Gastroesophageal sphincter (tissue), 3 donors: ENCODE measurements around the gene LIN52.

Experiments
- EP300 ChIP-seq: sonication (generic); formaldehyde crosslinking; IDR thresholded peaks from one replicate; pipeline ENCODE4 v1.6.1; 2017; ENCODE audit warnings: antibody characterized with exemption, mild to moderate bottlenecking
- POLR2A ChIP-seq, 2 donors: fragments of 450-650 bp; IDR thresholded peaks; one replicate each; pipeline ENCODE4 v1.6.1; 2017; ENCODE audit warnings: antibody characterized with exemption in 2 of 2, mild to moderate bottlenecking in 2 of 2, moderate library complexity in 1 of 2
- TF ChIP-seq, protein P1 (sequence below), 4 experiments: fragments of 200-600 bp in 2 of 4; fragments of 450-650 bp in 2 of 4; sonication (generic) in 1 of 4; IDR thresholded peaks; one replicate each; pipeline ENCODE4 v1.5.1; 2017 to 2019; ENCODE audit warnings: antibody characterized with exemption in 4 of 4, mild to moderate bottlenecking in 2 of 4, moderate library complexity in 2 of 4

DNA sequence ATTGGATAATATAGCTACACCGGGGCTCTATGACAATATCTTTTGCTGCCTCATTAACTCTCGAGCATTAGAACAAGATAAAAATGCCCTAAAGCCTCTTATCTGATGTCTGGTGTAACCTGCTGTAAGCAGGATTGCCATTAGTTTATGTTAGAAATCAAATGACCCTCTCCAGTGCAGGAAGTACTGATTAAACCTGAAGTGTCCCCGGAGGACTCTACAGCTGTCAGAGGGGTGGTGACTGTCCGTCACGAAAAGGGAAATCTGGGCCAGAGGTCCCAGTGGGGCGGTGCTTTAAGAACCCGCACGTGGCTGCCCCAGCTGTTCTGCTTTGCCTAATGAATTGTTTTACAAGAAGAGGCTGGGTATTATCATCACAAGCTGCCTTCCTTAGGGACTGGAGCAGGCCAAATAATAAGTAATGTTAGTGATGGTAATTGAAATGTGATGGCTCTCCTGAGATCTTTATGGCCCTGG, 55.7 kb downstream of the LIN52 start:
- TF ChIP-seq, protein P1, sequence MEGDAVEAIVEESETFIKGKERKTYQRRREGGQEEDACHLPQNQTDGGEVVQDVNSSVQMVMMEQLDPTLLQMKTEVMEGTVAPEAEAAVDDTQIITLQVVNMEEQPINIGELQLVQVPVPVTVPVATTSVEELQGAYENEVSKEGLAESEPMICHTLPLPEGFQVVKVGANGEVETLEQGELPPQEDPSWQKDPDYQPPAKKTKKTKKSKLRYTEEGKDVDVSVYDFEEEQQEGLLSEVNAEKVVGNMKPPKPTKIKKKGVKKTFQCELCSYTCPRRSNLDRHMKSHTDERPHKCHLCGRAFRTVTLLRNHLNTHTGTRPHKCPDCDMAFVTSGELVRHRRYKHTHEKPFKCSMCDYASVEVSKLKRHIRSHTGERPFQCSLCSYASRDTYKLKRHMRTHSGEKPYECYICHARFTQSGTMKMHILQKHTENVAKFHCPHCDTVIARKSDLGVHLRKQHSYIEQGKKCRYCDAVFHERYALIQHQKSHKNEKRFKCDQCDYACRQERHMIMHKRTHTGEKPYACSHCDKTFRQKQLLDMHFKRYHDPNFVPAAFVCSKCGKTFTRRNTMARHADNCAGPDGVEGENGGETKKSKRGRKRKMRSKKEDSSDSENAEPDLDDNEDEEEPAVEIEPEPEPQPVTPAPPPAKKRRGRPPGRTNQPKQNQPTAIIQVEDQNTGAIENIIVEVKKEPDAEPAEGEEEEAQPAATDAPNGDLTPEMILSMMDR (IDR thresholded peaks at IDR 0.05), result no peak
- TF ChIP-seq POLR2A (IDR thresholded peaks at IDR 0.05), result no peak
- no peak for TF ChIP-seq EP300
